ENCODE results near the gene ZNF32. TPM values are rescaled to one million over a fixed set of nuclear protein-coding genes. Genes with fewer than 3 reads are reported as not detected.

ZNF32 gene
- total RNA-seq, 3 donors from 2014 or later, result 53.1 to 74.3 (median 54.4) TPM

- TF ChIP-seq CTCF (IDR thresholded peaks at IDR 0.05), result no peak
- no peak for TF ChIP-seq POLR2A (IDR thresholded peaks at IDR 0.05)
- no peak for TF ChIP-seq POLR2AphosphoS5 (IDR thresholded peaks at IDR 0.05)
- Histone ChIP-seq H3K4me1 (no peaks in the 10 kb centered on the region), H3K4me3 (no peak overlapping the region), H3K9me3 (no peaks in the 10 kb centered on the region), H3K36me3 (no peaks in the 10 kb centered on the region), H3K27ac (no peak overlapping the region), H3K27me3 (no peaks in the 10 kb centered on the region)
- DNase-seq (ENCODE audit: low spot score in 2 of 2), result no peak
- intact Hi-C loops (cut with DNase I; ENCODE audit: low total_unique reads), result no loop called here
Observed at GRCh38 chr10:43694526-43694925, 45.8 kb upstream of the ZNF32 start.

- Histone ChIP-seq H3K4me1 (no peaks in the 10 kb centered on the region), H3K36me3 (no peaks in the 10 kb centered on the region), H3K9me3 (no peaks in the 10 kb centered on the region), H3K4me3 (no peak overlapping the region), H3K27me3 (no peaks in the 10 kb centered on the region), H3K27ac (no peak overlapping the region)
- intact Hi-C loops (cut with DNase I; ENCODE audit: low total_unique reads), result no loop called here
- TF ChIP-seq POLR2A (IDR thresholded peaks at IDR 0.05) (no peak), POLR2AphosphoS5 (IDR thresholded peaks at IDR 0.05) (no peak), CTCF (IDR thresholded peaks at IDR 0.05) (no peak)
- DNase-seq (ENCODE audit: low spot score in 2 of 2), result no peak
Observed at GRCh38 chr10:43693602-43694001, 44.9 kb upstream of the ZNF32 start.

- Histone ChIP-seq H3K4me3 (no peak overlapping the region), H3K27ac (peak overlapping the region in 1 of 2 donors; percentile 61), H3K4me1 (no peaks in the 10 kb centered on the region), H3K36me3 (no peaks in the 10 kb centered on the region), H3K27me3 (no peaks in the 10 kb centered on the region), H3K9me3 (no peaks in the 10 kb centered on the region)
- TF ChIP-seq CTCF (IDR thresholded peaks at IDR 0.05), result no peak
- peak in 2 of 3 donors; percentile 46 to 65 for TF ChIP-seq POLR2AphosphoS5 (IDR thresholded peaks at IDR 0.05)
- no peak for DNase-seq (ENCODE audit: low spot score in 2 of 2)
- intact Hi-C loops (cut with DNase I; ENCODE audit: low total_unique reads), result no loop called here
Observed at GRCh38 chr10:43692051-43692825, 43.6 kb upstream of the ZNF32 start.

GRCh38 chr10:43691485-43691884 is 42.8 kb upstream of the ZNF32 start:
- Histone ChIP-seq H3K4me1 (no peaks in the 10 kb centered on the region), H3K27ac (no peak overlapping the region), H3K36me3 (no peaks in the 10 kb centered on the region), H3K4me3 (no peak overlapping the region), H3K27me3 (no peaks in the 10 kb centered on the region), H3K9me3 (no peaks in the 10 kb centered on the region)
- no peak for DNase-seq (ENCODE audit: low spot score in 2 of 2)
- TF ChIP-seq CTCF (IDR thresholded peaks at IDR 0.05) (no peak), POLR2AphosphoS5 (IDR thresholded peaks at IDR 0.05) (no peak), POLR2A (IDR thresholded peaks at IDR 0.05) (no peak)
- intact Hi-C loops (cut with DNase I; ENCODE audit: low total_unique reads), result loop anchor here (2.0 kb wide), 1 partner anchor 689 kb away; no protein-coding TSS in a partner anchor

GRCh38 chr10:43689955-43690771 is 41.5 kb upstream of the ZNF32 start:
- Histone ChIP-seq H3K27me3 (no peaks in the 10 kb centered on the region), H3K4me3 (peak overlapping the region; percentile 42 to 76 (median 56)), H3K9me3 (no peaks in the 10 kb centered on the region), H3K4me1 (no peaks in the 10 kb centered on the region), H3K36me3 (no peaks in the 10 kb centered on the region), H3K27ac (peak overlapping the region; percentile 82 to 87)
- TF ChIP-seq POLR2AphosphoS5 (IDR thresholded peaks at IDR 0.05) (peak; percentile 55 to 62 (median 58)), POLR2A (IDR thresholded peaks at IDR 0.05) (no peak), CTCF (IDR thresholded peaks at IDR 0.05) (peak; percentile 85 to 97 (median 88))
- intact Hi-C loops (cut with DNase I; ENCODE audit: low total_unique reads), result loop anchor here (2.0 to 10.0 kb wide), 2 partner anchors 625 to 691 kb away; no protein-coding TSS in a partner anchor
- peak; percentile 67 to 85 for DNase-seq (ENCODE audit: low spot score in 2 of 2)

All from breast epithelium (tissue), 4 donors.